ENCODE measurements around the gene NLRP1. TPM values are rescaled to one million over a fixed set of nuclear protein-coding genes. Genes with fewer than 3 reads are reported as not detected.

The NLRP1 gene
- total and polyA plus RNA-seq, 10 of the 15 experiments (the other 5 are each of a cell fraction or from before 2014, with no cell fraction given) = 2.8 to 21.8 (median 11.9) TPM

DNA sequence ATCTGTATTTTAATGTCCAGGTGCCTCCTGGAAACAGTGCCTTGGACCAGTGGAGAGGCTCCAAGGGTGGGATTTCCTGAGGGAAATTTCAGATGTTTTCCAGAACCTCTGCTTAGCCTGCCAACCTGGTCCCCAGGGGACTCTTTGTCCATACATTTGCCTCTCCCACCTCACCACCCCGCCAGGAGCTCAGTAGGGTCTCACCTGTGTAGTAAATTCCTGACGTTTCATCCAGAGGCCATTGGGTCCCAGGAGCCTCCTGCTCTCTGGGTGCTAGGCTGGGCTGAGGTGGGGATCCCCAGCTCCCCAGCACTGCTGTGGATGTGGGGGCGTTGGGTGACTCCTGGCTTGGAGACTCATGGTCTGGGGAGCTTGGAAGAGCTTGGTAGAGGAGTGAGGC is 2.7 kb downstream of the NLRP1 start:
- Histone ChIP-seq H3K4me1 (ENCODE audit: control insufficient read depth, insufficient read depth, low read length) (peaks cover 30% of the 10 kb centered on the region), H3K4me3 (no peak overlapping the region), H3K27ac (ENCODE audit: control insufficient read depth, insufficient read depth) (no peak overlapping the region), H3K27me3 (replicated peaks in 1 of 2; ENCODE audit: control insufficient read depth in 2 of 2, insufficient read depth in 2 of 2, low read length in 1 of 2) (no peaks in the 10 kb centered on the region), H3K79me2 (ENCODE audit: control insufficient read depth, insufficient read depth, low read length) (peaks cover 6% of the 10 kb centered on the region), H3K4me2 (ENCODE audit: control insufficient read depth, insufficient read depth) (no peak overlapping the region), H4K20me1 (ENCODE audit: control insufficient read depth, insufficient read depth) (no peaks in the 10 kb centered on the region), H3K9me3 (replicated peaks; ENCODE audit: control insufficient read depth, insufficient read depth, low read length) (no peaks in the 10 kb centered on the region), H2AFZ (ENCODE audit: control insufficient read depth, low read depth, low read length) (no peak overlapping the region), H3K36me3 (ENCODE audit: control insufficient read depth in 2 of 2, insufficient read depth in 2 of 2, low read length in 1 of 2) (peaks cover 0 to 3% of the 10 kb centered on the region in 2 experiments; a peak in 1 of 4 replicates), H3K9ac (ENCODE audit: control insufficient read depth, insufficient read depth, low read length) (no peak overlapping the region)
- TF ChIP-seq TAF1 (IDR thresholded peaks at IDR 0.05; ENCODE audit: borderline replicate concordance, low read depth, low read length) (no peak), MYC (IDR thresholded peaks at IDR 0.05; ENCODE audit: insufficient read depth, insufficient read length, insufficient replicate concordance, low read length, severe bottlenecking) (no peak), RCOR1 (conservative IDR thresholded peaks at IDR 0.05; ENCODE audit: low read depth, low read length) (no peak), CBX5 (IDR thresholded peaks at IDR 0.05; ENCODE audit: low read depth) (no peak)
- TF ChIP-seq, protein P1, sequence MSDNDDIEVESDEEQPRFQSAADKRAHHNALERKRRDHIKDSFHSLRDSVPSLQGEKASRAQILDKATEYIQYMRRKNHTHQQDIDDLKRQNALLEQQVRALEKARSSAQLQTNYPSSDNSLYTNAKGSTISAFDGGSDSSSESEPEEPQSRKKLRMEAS (IDR thresholded peaks at IDR 0.05; ENCODE audit: low read depth, low read length) = no peak
- intact Hi-C loops (cut with micrococcal nuclease; ENCODE audit: unreplicated experiment) = no loop called here
- RAD21 ChIA-PET (ENCODE audit: unreplicated experiment) = no interaction called here
- BruUV-seq (replicated peaks) = no TSS peak
- SMC1A ChIA-PET (ENCODE audit: uncharacterized antibody, unreplicated experiment) = interaction anchor here (1.1 kb wide), 1 partner anchor 87 kb away, joined by 3 read pairs; no protein-coding TSS in a partner anchor
- WGBS (ENCODE audit: insufficient coverage, insufficient replicate concordance, low lambda C conversion rate, missing lambda C conversion rate) = 47% methylated on average over 3 of the region's 3 CpGs
- DNase-seq (ENCODE audit: low read depth, low spot score) (no peak), ATAC-seq (no peak), FAIRE-seq (no peak)
- in situ Hi-C loops (cut with MboI) = no loop called here
- POLR2A ChIA-PET = no interaction called here
- CTCF ChIA-PET = interaction anchor here (3.3 kb wide), 1 partner anchor 11 kb away, joined by 13 read pairs; no protein-coding TSS in a partner anchor

DNA sequence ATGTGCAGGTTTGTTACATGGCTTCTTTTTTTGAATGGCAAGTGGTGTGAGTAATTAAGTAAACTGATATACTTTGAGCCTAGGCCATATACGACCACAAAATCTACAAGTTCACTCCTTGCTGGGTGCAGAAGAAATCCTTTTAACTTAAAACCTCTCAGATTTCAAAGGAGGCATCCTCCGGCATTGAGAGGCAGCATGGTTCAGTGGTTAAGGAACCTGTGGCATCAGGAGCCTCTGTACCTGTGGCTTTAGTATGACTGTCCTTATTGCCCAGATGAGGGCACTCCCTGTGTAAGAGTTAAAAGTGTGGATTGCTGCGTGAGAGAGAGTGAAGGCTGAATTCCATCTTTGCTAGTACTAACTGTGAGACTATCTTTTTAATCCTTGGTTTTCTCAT is 3.3 kb downstream of the NLRP1 start:
- SMC1A ChIA-PET (ENCODE audit: uncharacterized antibody, unreplicated experiment) = no interaction called here
- H3K79me2 ChIP-seq (ENCODE audit: control insufficient read depth, insufficient read depth, low read length) = peaks cover 6% of the 10 kb centered on the region
- TF ChIP-seq, protein P2, sequence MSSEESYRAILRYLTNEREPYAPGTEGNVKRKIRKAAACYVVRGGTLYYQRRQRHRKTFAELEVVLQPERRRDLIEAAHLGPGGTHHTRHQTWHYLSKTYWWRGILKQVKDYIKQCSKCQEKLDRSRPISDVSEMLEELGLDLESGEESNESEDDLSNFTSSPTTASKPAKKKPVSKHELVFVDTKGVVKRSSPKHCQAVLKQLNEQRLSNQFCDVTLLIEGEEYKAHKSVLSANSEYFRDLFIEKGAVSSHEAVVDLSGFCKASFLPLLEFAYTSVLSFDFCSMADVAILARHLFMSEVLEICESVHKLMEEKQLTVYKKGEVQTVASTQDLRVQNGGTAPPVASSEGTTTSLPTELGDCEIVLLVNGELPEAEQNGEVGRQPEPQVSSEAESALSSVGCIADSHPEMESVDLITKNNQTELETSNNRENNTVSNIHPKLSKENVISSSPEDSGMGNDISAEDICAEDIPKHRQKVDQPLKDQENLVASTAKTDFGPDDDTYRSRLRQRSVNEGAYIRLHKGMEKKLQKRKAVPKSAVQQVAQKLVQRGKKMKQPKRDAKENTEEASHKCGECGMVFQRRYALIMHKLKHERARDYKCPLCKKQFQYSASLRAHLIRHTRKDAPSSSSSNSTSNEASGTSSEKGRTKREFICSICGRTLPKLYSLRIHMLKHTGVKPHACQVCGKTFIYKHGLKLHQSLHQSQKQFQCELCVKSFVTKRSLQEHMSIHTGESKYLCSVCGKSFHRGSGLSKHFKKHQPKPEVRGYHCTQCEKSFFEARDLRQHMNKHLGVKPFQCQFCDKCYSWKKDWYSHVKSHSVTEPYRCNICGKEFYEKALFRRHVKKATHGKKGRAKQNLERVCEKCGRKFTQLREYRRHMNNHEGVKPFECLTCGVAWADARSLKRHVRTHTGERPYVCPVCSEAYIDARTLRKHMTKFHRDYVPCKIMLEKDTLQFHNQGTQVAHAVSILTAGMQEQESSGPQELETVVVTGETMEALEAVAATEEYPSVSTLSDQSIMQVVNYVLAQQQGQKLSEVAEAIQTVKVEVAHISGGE (CRISPR knock-in tag; IDR thresholded peaks at IDR 0.05) = no peak
- TF ChIP-seq SREBF2 (IDR thresholded peaks at IDR 0.05; ENCODE audit: low read length) = no peak
- no peak for TF ChIP-seq STAT1 (conservative IDR thresholded peaks at IDR 0.05)
- TF ChIP-seq, protein P3, sequence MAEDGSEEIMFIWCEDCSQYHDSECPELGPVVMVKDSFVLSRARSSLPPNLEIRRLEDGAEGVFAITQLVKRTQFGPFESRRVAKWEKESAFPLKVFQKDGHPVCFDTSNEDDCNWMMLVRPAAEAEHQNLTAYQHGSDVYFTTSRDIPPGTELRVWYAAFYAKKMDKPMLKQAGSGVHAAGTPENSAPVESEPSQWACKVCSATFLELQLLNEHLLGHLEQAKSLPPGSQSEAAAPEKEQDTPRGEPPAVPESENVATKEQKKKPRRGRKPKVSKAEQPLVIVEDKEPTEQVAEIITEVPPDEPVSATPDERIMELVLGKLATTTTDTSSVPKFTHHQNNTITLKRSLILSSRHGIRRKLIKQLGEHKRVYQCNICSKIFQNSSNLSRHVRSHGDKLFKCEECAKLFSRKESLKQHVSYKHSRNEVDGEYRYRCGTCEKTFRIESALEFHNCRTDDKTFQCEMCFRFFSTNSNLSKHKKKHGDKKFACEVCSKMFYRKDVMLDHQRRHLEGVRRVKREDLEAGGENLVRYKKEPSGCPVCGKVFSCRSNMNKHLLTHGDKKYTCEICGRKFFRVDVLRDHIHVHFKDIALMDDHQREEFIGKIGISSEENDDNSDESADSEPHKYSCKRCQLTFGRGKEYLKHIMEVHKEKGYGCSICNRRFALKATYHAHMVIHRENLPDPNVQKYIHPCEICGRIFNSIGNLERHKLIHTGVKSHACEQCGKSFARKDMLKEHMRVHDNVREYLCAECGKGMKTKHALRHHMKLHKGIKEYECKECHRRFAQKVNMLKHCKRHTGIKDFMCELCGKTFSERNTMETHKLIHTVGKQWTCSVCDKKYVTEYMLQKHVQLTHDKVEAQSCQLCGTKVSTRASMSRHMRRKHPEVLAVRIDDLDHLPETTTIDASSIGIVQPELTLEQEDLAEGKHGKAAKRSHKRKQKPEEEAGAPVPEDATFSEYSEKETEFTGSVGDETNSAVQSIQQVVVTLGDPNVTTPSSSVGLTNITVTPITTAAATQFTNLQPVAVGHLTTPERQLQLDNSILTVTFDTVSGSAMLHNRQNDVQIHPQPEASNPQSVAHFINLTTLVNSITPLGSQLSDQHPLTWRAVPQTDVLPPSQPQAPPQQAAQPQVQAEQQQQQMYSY (CRISPR knock-in tag; IDR thresholded peaks at IDR 0.05) = no peak
- no peak for TF ChIP-seq NRF1 (conservative IDR thresholded peaks at IDR 0.05; ENCODE audit: low read depth, low read length)

More for the DNA sequence above, 3.3 kb downstream of the NLRP1 start:
- Histone ChIP-seq H3K4me2 (ENCODE audit: control insufficient read depth, insufficient read depth) (no peak overlapping the region; the same call in 1 of the 2 replicates), H3K36me3 (ENCODE audit: control insufficient read depth in 2 of 2, insufficient read depth in 2 of 2, low read length in 1 of 2) (peaks cover 0 to 3% of the 10 kb centered on the region in 2 experiments; a peak in 1 of 4 replicates), H3K9ac (ENCODE audit: control insufficient read depth, insufficient read depth, low read length) (no peak overlapping the region), H3K4me3 (no peak overlapping the region), H3K27me3 (replicated peaks in 1 of 2; ENCODE audit: control insufficient read depth in 2 of 2, insufficient read depth in 2 of 2, low read length in 1 of 2) (no peaks in the 10 kb centered on the region), H2AFZ (ENCODE audit: control insufficient read depth, low read depth, low read length) (no peak overlapping the region), H4K20me1 (ENCODE audit: control insufficient read depth, insufficient read depth) (no peaks in the 10 kb centered on the region), H3K4me1 (ENCODE audit: control insufficient read depth, insufficient read depth, low read length) (peaks cover 24% of the 10 kb centered on the region), H3K9me3 (replicated peaks; ENCODE audit: control insufficient read depth, insufficient read depth, low read length) (no peaks in the 10 kb centered on the region), H3K27ac (ENCODE audit: control insufficient read depth, insufficient read depth) (no peak overlapping the region)
- DNase-seq (ENCODE audit: low read depth, low spot score) (no peak), ATAC-seq (no peak), FAIRE-seq (no peak)
- no TSS peak for BruUV-seq (replicated peaks)
- intact Hi-C loops (cut with micrococcal nuclease; ENCODE audit: unreplicated experiment) (no loop called here), in situ Hi-C loops (cut with MboI) (no loop called here)
- ChIA-PET POLR2A (no interaction called here), RAD21 (ENCODE audit: unreplicated experiment) (no interaction called here), CTCF (interaction anchor here (3.3 kb wide), 1 partner anchor 12 kb away, joined by 13 read pairs; no protein-coding TSS in a partner anchor)
- WGBS (ENCODE audit: insufficient coverage, insufficient replicate concordance, low lambda C conversion rate, missing lambda C conversion rate) = 41% methylated on average over 3 of the region's 3 CpGs
